Endothelial cell of umbilical vein (primary cell): ENCODE results near the gene UBR3. TPM values are rescaled to one million over a fixed set of nuclear protein-coding genes. Genes with fewer than 3 reads are reported as not detected.
"Not testable (repeated sequence)": the region's sequence is repeated elsewhere in the genome, so short reads cannot be mapped to it uniquely, and the experiment has no call there.

ENCODE experiments used
- BruUV-seq: library from RNA; stranded (reverse); fragments of 400-500 nt; replicated peaks from 2 replicates; lab custom pipeline; 2021; lab: Mats Ljungman, UMichigan
- CTCF ChIA-PET: fragments of 300-600, 350-600 bp; sonication (Branson Sonifier 250); formaldehyde crosslinking; loops from one replicate; lab custom pipeline; 2021; ENCODE audit warnings: antibody characterized with exemption, inconsistent platforms; lab: Charles Lee
- POLR2A ChIA-PET: fragments of 300-600, 350-600 bp; sonication (Branson Sonifier 250); formaldehyde crosslinking; loops from one replicate; lab custom pipeline; 2021; ENCODE audit warnings: antibody characterized with exemption, inconsistent platforms; lab: Charles Lee
- DNase-seq: peaks from one replicate; pipeline ENCODE4 v3.0.0-alpha.2; 2011; ENCODE audit warnings: low read depth, low spot score
- FAIRE-seq: peaks from 2 replicates; lab custom pipeline; 2011; peaks lifted over from hg19 to GRCh38; lab: Jason Lieb, UNC
- H2AFZ ChIP-seq: 2 replicates; pipeline ENCODE4 v1.6.0; 2012; ENCODE audit warnings: low read depth, low read length, control low read depth, inconsistent platforms
- H3K27ac ChIP-seq: 2 replicates; pipeline ENCODE4 v1.5.1; 2011; ENCODE audit warnings: low read depth, mild to moderate bottlenecking, control low read depth, low read length, moderate library complexity; ENCODE audit not compliant: insufficient read depth
- H3K27me3 ChIP-seq, 2 experiments: 2 replicates each; pipeline versions ENCODE4 v1.6.0 to v1.6.1; 2011; ENCODE audit warnings: low read length in 2 of 2, mixed read lengths in 1 of 2; ENCODE audit not compliant: control insufficient read depth in 2 of 2, insufficient read depth in 2 of 2
- H3K36me3 ChIP-seq, 2 experiments: 2 replicates in 1 of 2; 3 replicates in 1 of 2; pipeline ENCODE4 v1.5.1; 2011; ENCODE audit warnings: low read length in 2 of 2, mild to moderate bottlenecking in 1 of 2, moderate library complexity in 1 of 2; ENCODE audit not compliant: control insufficient read depth in 2 of 2, insufficient read depth in 2 of 2; ENCODE audit errors: extremely low read depth in 1 of 2
- H3K4me1 ChIP-seq: 3 replicates; pipeline ENCODE4 v1.5.1; 2011; ENCODE audit warnings: mild to moderate bottlenecking, low read length; ENCODE audit not compliant: control insufficient read depth, insufficient read depth; ENCODE audit errors: extremely low read depth
- H3K4me2 ChIP-seq: 2 replicates; pipeline ENCODE4 v1.6.1; 2011; ENCODE audit warnings: low read length, control low read depth, mixed read lengths; ENCODE audit not compliant: insufficient read depth
- H3K4me3 ChIP-seq, 3 experiments: fragments of 200-600 bp in 1 of 3; sonication (generic), shearing (Covaris generic) in 1 of 3; replicated peaks in 1 of 3; 2 replicates each; pipeline ENCODE4 v1.5.1; 2011 to 2016; ENCODE audit warnings: control low read depth in 3 of 3, low read length in 3 of 3, mild to moderate bottlenecking in 2 of 3, inconsistent platforms in 1 of 3, low read depth in 1 of 3, moderate library complexity in 1 of 3; ENCODE audit not compliant: insufficient read depth in 1 of 3
- H3K79me2 ChIP-seq: 2 replicates; pipeline ENCODE4 v1.6.0; 2012; ENCODE audit warnings: low read length, inconsistent platforms; ENCODE audit not compliant: control insufficient read depth, insufficient read depth
- H3K9ac ChIP-seq: replicated peaks from 2 replicates; pipeline ENCODE3; 2011; ENCODE audit warnings: low read length, control low read depth; ENCODE audit not compliant: insufficient read depth; ENCODE audit errors: extremely low read depth
- H3K9me1 ChIP-seq: replicated peaks from 3 replicates; pipeline ENCODE4 v1.6.0; 2011; ENCODE audit warnings: mild to moderate bottlenecking, low read length; ENCODE audit not compliant: control insufficient read depth, insufficient read depth; ENCODE audit errors: extremely low read depth
- H3K9me3 ChIP-seq: replicated peaks from 2 replicates; pipeline ENCODE4 v1.5.1; 2012; ENCODE audit warnings: low read length, inconsistent platforms; ENCODE audit not compliant: control insufficient read depth, insufficient read depth
- H4K20me1 ChIP-seq: replicated peaks from 2 replicates; pipeline ENCODE3; 2011; ENCODE audit warnings: mild to moderate bottlenecking, low read length; ENCODE audit not compliant: control insufficient read depth, insufficient read depth; ENCODE audit errors: extremely low read depth
- CTCF ChIP-seq, 2 donors: IDR thresholded peaks; 1 replicate in 1 of 2; 2 replicates in 1 of 2; pipeline ENCODE4 v1.5.1; 2011; ENCODE audit warnings: low read length in 2 of 2, mild to moderate bottlenecking in 2 of 2, moderate library complexity in 2 of 2, control low read depth in 1 of 2, inconsistent platforms in 1 of 2, low read depth in 1 of 2; ENCODE audit not compliant: insufficient read depth in 1 of 2; ENCODE audit errors: extremely low read depth in 1 of 2
- EZH2 ChIP-seq: IDR thresholded peaks from 2 replicates; pipeline ENCODE4 v1.6.1; 2012; ENCODE audit warnings: borderline replicate concordance, low read depth, mild to moderate bottlenecking, moderate library complexity, low read length, inconsistent platforms; ENCODE audit not compliant: severe bottlenecking
- FOS ChIP-seq: IDR thresholded peaks from 2 replicates; pipeline ENCODE4 v1.6.1; 2011; ENCODE audit warnings: mild to moderate bottlenecking, low read length, moderate library complexity, borderline replicate concordance; ENCODE audit not compliant: insufficient read depth
- GATA2 ChIP-seq: IDR thresholded peaks from 2 replicates; pipeline ENCODE4 v1.7.0; 2011; ENCODE audit warnings: low read depth, mild to moderate bottlenecking, moderate library complexity, mixed read lengths, low read length; ENCODE audit not compliant: insufficient read length, insufficient read depth
- JUN ChIP-seq: IDR thresholded peaks from 2 replicates; pipeline ENCODE4 v1.6.1; 2011; ENCODE audit warnings: borderline replicate concordance, low read depth; ENCODE audit not compliant: insufficient read length, insufficient read depth
- MAX ChIP-seq: IDR thresholded peaks from 2 replicates; pipeline ENCODE4 v1.6.1; 2011; ENCODE audit not compliant: insufficient read depth, insufficient read length
- MYC ChIP-seq: IDR thresholded peaks from one replicate; pipeline ENCODE4 v1.6.1; 2011; ENCODE audit warnings: mild to moderate bottlenecking, low read depth, low read length
- POLR2A ChIP-seq: IDR thresholded peaks from 2 replicates; pipeline ENCODE4 v1.6.1; 2012; ENCODE audit warnings: low read depth, mild to moderate bottlenecking, control low read depth, low read length
- POLR2AphosphoS5 ChIP-seq: IDR thresholded peaks from 2 replicates; pipeline ENCODE4 v1.6.1; 2012; ENCODE audit warnings: low read depth, mild to moderate bottlenecking, control low read depth, low read length, moderate library complexity; ENCODE audit not compliant: insufficient read depth
- dilution Hi-C: fragments of 300-500 bp; cut with MboI; formaldehyde crosslinking; loops from one replicate; pipeline ENCODE4 v1.15.0; 2019; ENCODE audit warnings: low sequenced_read_pairs; ENCODE audit not compliant: extremely low pct_ligation_motif_present
- intact Hi-C: fragments of 100-400 bp; cut with micrococcal nuclease; formaldehyde crosslinking; loops from one replicate; pipeline ENCODE4 v1.10.0; 2022
- polyA plus RNA-seq, 4 experiments: library from polyadenylated mRNA; depleted of rRNA in 3 of 4; stranded (reverse) in 3 of 4; unstranded in 1 of 4; fragments of >200 nt; gene quantifications; 2 replicates each; pipeline versions ENCODE4 v1.2.1 to v1.2.3, GENCODE V29; 2011 to 2012; ENCODE audit warnings: missing spikeins in 1 of 4
- total RNA-seq: library from RNA; stranded (reverse); gene quantifications from 2 replicates; pipeline ENCODE4 v1.2.3, GENCODE V29; 2021

UBR3 gene
- total and polyA plus RNA-seq, 2 donors (not counting 3 experiments of a cell fraction or from before 2014, with no cell fraction given) = 5.3 to 27.5 TPM

- H3K4me1 ChIP-seq, H3K36me3 ChIP-seq, DNase-seq, H3K4me2 ChIP-seq, H3K27ac ChIP-seq, H3K79me2 ChIP-seq, H3K9me3 ChIP-seq, H3K4me3 ChIP-seq, CTCF ChIA-PET, BruUV-seq, H2AFZ ChIP-seq, dilution Hi-C loops, FAIRE-seq, H3K9ac ChIP-seq, H3K9me1 ChIP-seq, H3K27me3 ChIP-seq, POLR2A ChIA-PET, H4K20me1 ChIP-seq: not testable (repeated sequence)
- intact Hi-C loops = loop anchor here (10.0 kb wide), 1 partner anchor 778 kb away; the partner anchor contains the start of gene SP5
These were observed 109.4 kb downstream of the UBR3 start for GRCh38 chr2:169936652-169937051.

GRCh38 chr2:169945515-169945914 is 118.3 kb downstream of the UBR3 start:
- dilution Hi-C loops (no loop called here), intact Hi-C loops (no loop called here)
- POLR2A ChIA-PET = no interaction called here
- Histone ChIP-seq H3K4me3 (no peak overlapping the region), H3K9me1 (no peaks in the 10 kb centered on the region), H3K4me1 (no peaks in the 10 kb centered on the region), H3K9me3 (no peaks in the 10 kb centered on the region), H2AFZ (no peak overlapping the region), H3K79me2 (no peaks in the 10 kb centered on the region), H3K36me3 (peaks cover 1 to 6% of the 10 kb centered on the region in 2 experiments), H4K20me1 (no peaks in the 10 kb centered on the region), H3K27ac (no peak overlapping the region), H3K4me2 (no peak overlapping the region), H3K27me3 (no peaks in the 10 kb centered on the region), H3K9ac (no peak overlapping the region)
- CTCF ChIA-PET = no interaction called here
- DNase-seq = no peak
- BruUV-seq = no TSS peak
- TF ChIP-seq MAX (no peak), POLR2A (no peak), CTCF (IDR thresholded peaks at IDR 0.05; ENCODE audit: extremely low read depth in 1 of 2, insufficient read depth in 1 of 2, low read depth in 1 of 2, low read length in 2 of 2) (no peak), FOS (no peak), MYC (no peak), GATA2 (no peak), EZH2 (no peak), POLR2AphosphoS5 (no peak), JUN (no peak)
- no peak for FAIRE-seq
